ENCODE measurements around the gene LIN52.
"Not testable (repeated sequence)": the region's sequence is repeated elsewhere in the genome, so short reads cannot be mapped to it uniquely, and the experiment has no call there.

LIN52 gene

DNA sequence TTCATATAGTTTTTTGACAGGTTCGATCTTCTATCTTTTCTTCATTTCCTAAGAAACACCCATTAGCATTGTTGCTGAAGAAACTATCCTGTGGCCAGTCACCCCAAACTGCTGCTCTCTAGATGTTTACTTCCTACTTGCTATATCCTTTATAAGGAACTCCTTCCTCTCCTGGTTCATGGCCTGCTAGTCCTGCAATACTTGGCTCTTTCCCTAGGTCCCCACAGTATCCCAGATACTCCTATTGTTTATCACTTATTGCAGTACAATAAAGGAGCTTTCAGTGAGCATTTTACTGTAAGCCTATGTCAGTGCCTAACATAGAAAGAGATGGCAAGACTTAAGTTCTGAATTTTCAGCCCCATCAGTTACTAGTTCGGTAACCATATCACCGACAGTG, 3.3 kb upstream of the LIN52 start:
- no peak overlapping the region for H3K4me3 ChIP-seq (ENCODE audit: low read length)
- no peak for TF ChIP-seq ZNF274 (IDR thresholded peaks at IDR 0.05; ENCODE audit: low read depth, low read length)

GRCh38 chr14:74083161-74083560, 1.6 kb upstream of the LIN52 start:
- no peak for TF ChIP-seq ZNF274 (IDR thresholded peaks at IDR 0.05; ENCODE audit: low read depth, low read length)
- no peak overlapping the region for H3K4me3 ChIP-seq (ENCODE audit: low read length)

GRCh38 chr14:74083784-74084276, 926 bp upstream of the LIN52 start:
- H3K4me3 ChIP-seq (ENCODE audit: low read length): peak overlapping the region; percentile 81
- no peak for TF ChIP-seq ZNF274 (IDR thresholded peaks at IDR 0.05; ENCODE audit: low read depth, low read length)

DNA sequence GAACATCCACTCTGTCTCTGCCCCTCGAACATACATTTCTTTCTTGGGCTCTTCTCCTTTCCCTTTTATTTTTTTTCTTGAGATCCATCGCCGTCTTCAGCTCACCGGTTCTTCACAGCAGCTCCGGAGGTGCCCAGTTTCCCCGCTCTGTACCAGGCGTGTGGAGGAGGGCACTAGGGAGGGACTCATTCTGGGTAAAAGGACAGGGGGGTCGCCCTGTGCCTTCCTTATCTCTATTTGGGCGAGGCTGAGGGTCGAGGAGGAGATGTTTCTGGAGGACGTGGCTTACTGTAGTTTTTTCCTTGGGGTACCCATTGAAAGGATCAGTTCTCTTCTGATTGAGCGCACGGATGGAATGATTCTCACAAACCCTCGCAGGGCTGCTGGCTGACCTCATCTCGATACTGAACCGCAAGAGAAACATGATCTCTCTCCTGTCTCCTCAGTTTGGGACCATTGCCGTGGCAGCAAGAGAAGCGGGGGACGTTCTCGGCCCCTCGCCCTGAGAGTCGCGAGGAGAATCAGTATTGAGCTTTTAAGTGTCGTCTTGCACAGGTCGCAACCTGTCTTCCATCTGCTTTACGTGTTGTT, 386 bp downstream of the LIN52 start:
- peak overlapping the region; percentile 92 for H3K4me3 ChIP-seq (ENCODE audit: low read length)

DNA sequence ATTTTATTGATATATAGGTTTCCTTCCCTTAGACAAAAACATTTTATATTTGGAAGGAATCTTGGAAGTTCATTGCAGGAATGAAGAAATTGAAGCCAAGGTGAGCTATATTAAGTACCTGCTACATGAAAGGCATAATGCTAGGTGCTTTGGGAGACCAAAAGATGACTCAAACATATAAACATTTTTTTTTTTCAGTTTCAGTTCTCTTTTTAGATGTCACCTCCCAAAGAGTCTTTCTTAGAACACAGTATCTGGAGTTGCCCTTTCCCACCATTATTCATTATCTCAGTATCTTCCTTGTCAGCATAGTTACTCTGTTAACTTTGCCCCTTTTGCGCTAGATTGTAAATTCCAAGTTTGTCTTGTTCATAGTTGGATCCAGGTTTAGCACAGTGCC, 1.1 kb downstream of the LIN52 start:
- no peak for TF ChIP-seq ZNF274 (IDR thresholded peaks at IDR 0.05; ENCODE audit: low read depth, low read length)
- peak overlapping the region; percentile 92; the same call in 1 of the 2 replicates for H3K4me3 ChIP-seq (ENCODE audit: low read length)

More for the DNA sequence above, 386 bp downstream of the LIN52 start:
- no peak for TF ChIP-seq ZNF274 (IDR thresholded peaks at IDR 0.05; ENCODE audit: low read depth, low read length)

DNA sequence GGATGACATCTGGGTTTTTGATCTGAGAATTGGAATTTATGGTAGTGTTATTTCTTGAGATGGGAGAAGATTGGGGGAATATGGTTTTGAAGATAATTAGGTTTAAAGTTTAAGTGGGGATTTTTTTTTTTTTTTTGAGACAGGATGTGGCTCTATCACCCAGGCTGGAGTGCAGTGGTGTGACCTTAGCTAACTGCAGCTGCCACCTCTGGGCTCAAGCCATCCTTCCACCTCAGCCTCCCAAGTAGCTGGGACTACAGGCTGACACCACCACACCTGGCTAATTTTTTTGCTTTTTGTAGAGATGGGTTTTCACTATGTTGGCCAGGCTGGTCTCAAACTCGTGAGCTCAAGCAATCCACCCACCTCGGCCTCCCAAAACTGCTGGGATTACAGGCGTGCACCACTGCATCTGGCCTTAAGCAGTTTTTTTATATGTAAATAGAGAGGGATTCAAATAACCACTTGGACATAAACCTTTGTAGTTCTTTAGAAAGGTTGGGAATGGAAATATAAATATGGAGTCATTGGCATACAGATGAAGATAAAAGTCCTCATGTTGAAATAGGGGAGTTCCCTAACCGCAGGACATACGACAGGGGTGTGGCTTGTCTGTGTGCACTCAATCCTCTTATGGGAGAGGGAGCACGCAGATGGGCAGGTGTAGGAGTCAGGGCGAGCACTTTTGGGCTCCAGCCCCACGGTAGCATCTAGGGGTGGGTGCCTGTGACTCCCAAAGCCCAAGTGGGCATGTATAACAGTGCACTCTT, 4.7 kb downstream of the LIN52 start:
- H3K4me3 ChIP-seq (ENCODE audit: low read length): no peak overlapping the region
- no peak for TF ChIP-seq ZNF274 (IDR thresholded peaks at IDR 0.05; ENCODE audit: low read depth, low read length)

DNA sequence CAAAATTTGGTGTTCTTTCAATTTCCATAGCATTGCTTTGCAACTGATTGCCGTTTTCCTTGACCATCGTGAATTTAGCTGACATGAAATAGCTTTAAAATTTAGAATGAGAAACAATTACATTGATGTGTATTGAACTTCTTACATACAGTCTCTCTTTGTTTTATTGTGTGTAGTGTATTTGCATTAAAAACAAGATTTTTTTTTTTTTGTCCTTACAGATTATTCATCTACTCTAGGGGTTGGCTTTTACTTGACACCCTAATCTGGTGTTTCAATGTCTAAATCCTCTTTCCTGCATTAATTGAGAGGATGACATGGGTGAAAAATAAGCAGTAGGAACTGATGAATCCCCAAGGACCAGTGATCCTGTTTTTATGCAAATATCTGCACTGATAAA, 20.6 kb downstream of the LIN52 start:
- H3K4me3 ChIP-seq (ENCODE audit: low read length): no peak overlapping the region
- TF ChIP-seq ZNF274 (IDR thresholded peaks at IDR 0.05; ENCODE audit: low read depth, low read length): no peak

DNA sequence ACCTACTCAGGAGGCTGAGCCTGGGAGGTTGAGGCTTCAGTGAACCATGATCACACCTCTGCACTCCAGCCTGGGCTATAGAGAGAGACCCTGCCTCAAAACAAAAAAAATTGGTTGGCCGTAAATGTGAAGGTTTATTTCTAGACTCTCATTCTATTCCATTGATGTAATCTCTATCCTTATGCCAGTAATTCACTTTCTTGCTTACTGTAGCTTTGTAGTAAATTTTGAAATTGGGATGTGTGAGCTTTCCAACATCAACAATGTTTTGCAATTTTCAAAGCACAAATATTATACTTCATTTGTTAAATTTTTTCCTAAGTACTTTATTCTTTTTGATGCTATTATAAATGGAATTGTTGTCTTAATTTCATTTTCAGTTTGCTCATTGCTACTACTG, 24.6 kb downstream of the LIN52 start:
- no peak for TF ChIP-seq ZNF274 (IDR thresholded peaks at IDR 0.05; ENCODE audit: low read depth, low read length)
- H3K4me3 ChIP-seq (ENCODE audit: low read length): no peak overlapping the region

- H3K4me3 ChIP-seq (ENCODE audit: low read length): not testable (repeated sequence)
Measured at GRCh38 chr14:74111395-74112216, 26.9 kb downstream of the LIN52 start.

DNA sequence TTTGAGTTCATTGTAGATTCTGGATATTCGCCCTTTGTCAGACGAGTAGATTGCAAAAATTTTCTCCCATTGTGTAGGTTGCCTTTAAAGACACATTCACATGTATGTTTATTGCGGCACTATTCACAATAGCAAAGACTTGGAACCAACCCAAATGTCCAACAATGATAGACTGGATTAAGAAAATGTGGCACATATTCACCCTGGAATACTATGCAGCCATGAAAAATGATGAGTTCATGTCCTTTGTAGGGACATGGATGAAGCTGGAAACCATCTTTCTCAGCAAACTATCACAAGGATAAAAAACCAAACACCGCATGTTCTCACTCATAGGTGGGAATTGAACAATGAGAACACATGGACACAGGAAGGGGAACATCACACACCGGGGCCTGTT, 40.7 kb downstream of the LIN52 start:
- H3K4me3 ChIP-seq (ENCODE audit: low read length): not testable (repeated sequence)

- TF ChIP-seq ZNF274 (IDR thresholded peaks at IDR 0.05; ENCODE audit: low read depth, low read length): no peak
- H3K4me3 ChIP-seq (ENCODE audit: low read length): no peak overlapping the region
Measured at GRCh38 chr14:74126315-74127013, 41.7 kb downstream of the LIN52 start.

DNA sequence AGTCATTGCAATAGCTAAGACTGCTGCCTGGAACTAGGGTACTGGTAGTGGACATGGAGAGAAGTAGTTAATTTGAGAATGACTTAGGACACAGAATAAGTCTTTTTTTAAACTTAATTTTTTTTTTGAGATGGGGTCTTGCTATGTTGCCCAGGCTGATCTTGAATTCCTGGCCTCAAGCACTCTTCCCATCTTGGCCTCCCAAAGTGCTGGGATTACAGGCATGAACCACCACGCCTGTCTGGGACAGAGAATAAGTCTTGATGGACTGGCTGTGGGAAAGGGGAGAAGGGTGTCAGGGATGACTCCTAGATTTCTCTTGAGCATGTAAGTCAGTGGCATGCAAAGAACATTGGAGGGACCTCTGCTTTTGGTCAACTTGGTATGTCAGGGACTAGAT, 42.9 kb downstream of the LIN52 start:
- TF ChIP-seq ZNF274 (IDR thresholded peaks at IDR 0.05; ENCODE audit: low read depth, low read length): no peak
- H3K4me3 ChIP-seq (ENCODE audit: low read length): no peak overlapping the region

DNA sequence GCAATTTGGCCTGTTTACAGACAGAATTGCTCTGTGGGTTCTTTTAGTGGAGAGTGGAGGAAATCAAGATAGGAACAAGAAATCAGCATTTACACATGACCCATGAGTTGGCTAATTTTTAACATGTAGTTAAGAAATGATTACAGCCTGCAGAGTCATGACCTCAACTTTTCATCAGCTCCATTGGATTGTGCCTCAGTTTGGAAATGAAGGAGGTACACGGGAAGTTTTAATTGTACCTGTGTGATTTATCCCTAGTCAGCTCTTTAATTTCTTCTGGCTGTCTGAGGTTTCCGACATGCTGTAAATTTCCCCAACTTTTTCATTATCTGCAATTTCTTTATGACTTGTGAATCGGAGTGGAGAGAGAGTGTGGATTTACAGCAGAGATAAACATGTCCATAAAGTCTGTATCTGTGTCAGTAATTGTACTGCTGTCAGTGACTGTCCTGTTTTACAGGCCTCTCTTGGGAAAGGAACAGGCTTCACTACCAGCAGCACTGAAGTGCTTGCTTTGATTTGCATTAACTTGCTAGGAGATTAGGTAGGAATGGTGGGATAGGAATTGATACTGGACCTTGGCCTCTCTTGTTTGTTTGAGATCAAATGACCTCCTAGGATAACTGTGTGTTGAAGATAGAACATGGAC, 49.2 kb downstream of the LIN52 start:
- H3K4me3 ChIP-seq (ENCODE audit: low read length): peak overlapping the region; percentile 25; the same call in 1 of the 2 replicates
- TF ChIP-seq ZNF274 (IDR thresholded peaks at IDR 0.05; ENCODE audit: low read depth, low read length): no peak

DNA sequence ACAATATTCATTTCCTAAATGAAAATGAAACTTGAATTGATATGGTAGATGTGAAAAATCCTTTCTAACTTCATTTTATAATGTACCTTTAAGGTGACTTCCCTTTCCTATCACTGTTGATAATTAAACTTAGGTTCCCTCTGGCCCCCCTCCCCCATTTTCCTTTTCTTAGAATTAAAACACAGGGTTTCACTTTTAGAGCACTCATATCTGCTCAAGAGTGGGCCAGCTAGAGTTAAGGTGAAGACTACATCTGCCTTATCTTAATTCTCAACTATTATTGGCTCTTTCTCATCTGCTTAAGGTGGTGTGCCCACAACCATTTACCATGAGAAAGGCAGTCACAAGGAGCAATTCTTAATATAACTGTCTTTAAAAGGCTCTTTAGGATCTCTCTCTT, 49.7 kb downstream of the LIN52 start:
- no peak for TF ChIP-seq ZNF274 (IDR thresholded peaks at IDR 0.05; ENCODE audit: low read depth, low read length)
- H3K4me3 ChIP-seq (ENCODE audit: low read length): no peak overlapping the region; the same call in 1 of the 2 replicates
